Hematopoietic multipotent progenitor cell treated with erythropoietin and hydrocortisone succinate and interleukin-3 and kit ligand, for 17 days (in vitro differentiated cells): Measurements from ENCODE around the gene TRMT2A.

ENCODE experiments used
- DNase-seq: peaks from one replicate; pipeline ENCODE4 v3.0.0-alpha.2; 2015; ENCODE audit warnings: low spot score

The TRMT2A gene

DNA sequence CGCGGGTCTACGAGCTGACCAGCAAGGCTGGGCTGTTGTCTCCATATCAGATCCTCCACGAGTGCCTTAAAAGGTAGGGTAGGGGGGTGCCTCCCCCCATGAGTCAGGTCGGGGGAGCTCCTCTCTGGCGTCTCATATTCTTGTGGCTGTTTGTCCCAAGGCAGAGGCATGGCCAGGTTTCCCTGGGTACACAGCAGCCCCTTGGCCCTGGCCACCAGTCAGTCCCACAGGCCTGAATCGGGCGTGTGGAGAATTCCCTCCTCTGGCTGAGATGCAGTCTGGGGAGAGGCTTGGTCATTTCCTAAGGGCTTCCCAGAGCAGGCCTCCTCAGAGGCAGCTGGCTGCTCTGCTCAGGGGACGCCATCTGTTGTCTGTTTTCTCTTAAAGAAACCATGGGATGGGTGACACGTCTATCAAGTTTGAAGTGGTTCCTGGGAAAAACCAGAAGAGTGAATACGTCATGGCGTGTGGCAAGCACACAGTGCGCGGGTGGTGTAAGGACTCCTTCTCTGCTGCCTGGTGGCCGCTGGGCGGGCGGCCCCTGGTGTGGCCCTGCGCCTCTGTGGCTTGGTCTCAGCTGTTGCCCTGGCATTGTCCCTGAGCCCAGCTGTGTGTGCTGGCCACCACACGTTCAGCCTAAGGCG lies 10.7 kb downstream of the TRMT2A start:
- no peak for DNase-seq

DNA sequence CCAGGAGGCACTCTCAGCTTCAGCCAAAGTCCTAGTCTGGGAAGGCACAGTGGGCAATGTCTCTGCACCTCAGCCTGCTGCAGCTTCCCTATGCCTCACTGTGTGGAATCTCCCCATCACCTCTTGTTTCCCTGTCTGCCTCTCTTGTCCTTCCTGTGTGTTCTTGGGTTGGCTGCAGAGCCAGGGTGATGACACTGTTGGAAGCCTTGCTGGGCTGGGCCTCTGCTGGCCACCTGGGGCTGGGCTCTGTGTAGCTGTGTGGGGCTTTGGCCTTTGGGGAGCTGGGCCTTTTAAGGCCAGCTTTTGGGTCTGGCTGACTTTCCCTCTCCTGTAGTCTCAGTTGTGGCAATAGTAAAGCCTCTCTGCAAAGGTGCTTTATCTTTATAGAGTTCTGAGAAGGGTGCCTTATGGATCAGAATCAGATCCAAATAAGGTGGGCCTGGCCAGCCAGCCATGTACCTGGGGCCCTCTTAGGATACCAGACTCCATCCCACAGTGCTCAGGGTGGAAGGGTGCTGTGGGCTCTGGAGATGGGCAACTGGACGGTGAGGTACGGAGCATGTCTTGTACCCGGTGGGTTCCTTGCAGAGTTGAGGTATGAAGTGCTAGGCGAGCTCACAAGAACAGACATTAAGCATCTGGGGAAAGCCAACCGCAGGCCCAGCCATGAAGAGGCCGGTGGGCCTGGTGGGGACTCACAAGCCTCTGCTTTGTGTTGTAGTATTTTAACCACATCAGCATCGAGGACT lies 11.4 kb downstream of the TRMT2A start:
- DNase-seq: no peak

DNA sequence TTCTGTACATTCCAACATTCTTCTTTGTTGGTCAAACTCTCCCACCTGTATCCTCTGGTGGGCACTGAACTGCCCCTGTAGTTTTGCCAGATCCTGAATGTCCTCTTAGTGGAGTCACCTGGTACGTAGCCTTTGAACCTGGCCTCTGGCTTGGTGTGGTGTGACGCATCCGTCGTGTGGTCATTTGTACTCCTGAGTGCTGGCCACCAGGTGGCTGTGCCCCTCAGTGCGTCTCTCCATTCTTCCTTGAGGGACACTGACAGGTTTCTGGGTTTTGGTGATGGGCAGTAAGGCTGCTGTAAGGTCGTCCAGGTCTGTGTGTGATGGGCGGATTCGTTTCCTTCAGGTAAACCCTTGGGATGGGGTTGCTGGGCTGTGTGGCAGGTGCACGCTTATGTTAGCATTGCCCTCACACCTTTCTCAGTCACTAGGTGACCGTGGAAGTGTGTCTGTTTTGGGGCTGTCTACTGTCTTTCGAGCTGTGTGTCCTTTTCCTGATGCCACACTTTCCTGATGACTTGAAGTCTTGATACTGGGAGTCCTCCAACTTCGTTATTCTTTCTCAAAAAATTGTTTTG lies 14.7 kb downstream of the TRMT2A start:
- no peak for DNase-seq

DNA sequence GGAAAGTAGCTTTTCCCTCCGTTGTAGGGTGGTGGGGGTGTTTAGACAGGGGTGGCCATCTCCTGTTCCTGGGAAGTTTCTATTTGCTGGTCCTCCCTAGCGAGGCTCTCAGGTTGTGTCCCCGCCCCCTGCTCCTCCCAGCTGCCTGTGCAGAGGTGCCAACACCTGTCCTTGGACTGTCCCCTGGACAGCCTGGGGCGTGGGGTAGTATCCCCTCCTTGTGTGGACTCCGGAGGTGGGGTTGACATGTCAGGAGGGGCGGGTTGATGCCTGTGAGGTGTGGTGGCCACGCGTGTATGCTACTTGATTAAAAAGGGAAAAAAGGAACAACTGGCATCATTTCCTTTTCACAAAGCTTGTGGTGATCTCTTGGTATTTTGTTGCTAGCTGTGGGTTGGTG lies 15.4 kb downstream of the TRMT2A start:
- DNase-seq: no peak

DNA sequence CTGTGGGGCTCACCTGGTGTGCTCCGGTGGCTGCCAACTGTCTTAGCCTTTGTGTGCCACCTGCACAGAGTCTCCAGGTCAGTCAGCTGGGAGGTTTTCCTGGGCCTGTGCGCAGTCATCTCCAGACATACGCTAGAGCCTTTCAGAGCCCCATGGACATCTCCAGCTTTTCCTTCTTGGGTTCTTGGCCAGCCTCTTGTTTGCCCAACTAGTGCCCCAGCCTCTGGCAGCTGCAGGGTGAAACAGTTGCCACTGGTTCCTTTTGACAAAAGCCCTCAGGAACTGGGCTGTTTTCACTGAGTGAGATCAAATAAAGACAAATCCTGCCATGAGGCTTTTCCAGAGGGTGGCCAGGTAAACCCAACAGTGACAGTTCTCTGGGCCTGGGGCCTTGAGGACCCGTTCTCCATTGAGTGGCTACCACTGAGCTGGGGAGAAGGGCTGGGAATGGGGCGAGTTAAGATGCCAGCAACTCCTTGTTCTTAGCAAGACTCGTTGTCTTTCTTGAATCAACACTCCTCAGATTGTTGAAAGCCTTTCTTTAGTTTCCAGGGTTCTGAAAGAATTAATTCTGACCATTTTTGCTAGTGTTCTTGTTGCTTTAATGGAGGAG lies 17.8 kb downstream of the TRMT2A start:
- DNase-seq: no peak

DNA sequence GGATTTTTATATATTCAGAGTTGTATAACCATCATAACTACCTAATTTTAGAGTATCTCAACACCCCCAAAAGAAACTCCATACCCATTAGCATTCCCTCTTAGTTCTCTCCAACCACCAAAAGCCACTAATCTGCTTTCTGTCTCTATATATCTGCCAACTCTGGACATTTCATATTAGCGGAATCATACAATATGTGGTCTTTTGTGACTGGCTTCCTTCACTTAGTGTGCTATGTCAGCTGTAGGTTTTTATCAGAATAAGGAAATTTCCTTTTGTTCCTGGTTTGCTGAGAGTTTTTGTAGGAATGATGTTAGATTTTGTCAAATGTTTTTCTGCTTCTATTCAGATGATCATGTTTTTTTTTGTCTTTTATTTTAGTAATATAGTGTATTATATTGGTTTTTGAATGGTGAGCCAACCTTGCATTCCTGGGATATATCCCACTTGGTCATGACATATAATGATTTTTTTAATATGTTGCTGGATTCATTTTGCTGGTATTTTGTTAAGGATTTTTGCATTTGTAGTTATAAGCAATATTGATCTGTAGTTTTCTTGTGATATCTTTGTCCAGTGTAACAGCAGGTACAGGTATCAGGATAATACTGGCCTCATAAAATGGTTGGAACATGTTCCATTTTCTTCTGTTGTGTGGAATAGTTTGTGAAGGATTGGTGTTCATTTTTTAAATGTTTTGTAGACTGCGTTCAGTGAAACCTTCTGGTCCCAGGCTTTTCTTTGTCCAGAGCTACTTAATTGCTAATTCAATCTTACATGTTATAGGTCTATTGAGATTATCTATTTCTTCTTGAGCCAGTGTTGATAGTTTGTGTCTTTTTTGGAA lies 20.2 kb downstream of the TRMT2A start:
- DNase-seq: no peak

DNA sequence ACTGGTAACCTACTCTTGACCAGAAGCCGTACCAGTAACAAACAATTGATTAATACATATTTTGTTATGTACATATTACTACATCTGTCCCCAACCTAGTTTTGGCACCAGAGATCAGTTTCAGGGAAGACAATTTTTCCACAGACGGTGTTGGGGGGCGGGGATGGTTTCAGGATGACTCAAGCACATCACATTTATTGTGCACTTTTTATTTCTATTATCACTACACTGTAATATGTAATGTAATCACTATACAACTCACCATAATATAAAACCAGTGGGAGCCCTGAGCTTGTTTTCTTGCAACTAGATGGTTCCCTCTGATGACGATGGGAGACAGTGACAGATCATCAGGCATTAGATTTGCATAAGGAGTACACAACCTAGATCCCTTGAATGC lies 21.5 kb downstream of the TRMT2A start:
- no peak for DNase-seq

DNA sequence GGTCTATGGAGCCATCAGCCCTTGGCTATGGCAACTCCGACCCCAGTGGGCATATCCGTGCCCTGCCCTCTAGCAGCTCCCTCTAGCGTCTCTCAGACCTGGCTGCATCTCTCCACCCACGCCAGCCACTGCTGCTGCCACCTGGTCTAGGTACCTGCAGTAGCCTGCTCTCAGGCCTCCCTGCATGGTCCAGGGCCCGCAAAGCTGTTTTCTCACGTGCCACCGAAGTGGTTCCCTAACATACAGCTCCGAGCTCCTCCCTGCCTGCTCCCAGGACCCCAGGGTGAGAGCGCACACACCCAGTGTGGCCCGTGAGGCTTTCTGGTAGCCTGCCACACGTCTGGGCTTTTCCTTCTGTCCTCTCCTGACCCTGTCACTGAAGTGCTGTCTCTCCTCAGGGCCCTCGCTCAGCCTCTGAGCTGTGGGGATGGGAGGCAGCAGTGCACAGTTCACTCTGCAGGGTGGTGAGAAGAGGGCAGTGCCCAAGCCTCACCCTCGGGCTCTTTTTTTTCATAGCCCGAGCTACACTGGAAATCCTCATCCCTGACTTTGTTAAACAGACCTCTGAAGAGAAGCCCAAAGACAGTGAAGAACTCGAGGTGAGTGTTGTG lies 22.7 kb downstream of the TRMT2A start:
- DNase-seq: no peak

DNA sequence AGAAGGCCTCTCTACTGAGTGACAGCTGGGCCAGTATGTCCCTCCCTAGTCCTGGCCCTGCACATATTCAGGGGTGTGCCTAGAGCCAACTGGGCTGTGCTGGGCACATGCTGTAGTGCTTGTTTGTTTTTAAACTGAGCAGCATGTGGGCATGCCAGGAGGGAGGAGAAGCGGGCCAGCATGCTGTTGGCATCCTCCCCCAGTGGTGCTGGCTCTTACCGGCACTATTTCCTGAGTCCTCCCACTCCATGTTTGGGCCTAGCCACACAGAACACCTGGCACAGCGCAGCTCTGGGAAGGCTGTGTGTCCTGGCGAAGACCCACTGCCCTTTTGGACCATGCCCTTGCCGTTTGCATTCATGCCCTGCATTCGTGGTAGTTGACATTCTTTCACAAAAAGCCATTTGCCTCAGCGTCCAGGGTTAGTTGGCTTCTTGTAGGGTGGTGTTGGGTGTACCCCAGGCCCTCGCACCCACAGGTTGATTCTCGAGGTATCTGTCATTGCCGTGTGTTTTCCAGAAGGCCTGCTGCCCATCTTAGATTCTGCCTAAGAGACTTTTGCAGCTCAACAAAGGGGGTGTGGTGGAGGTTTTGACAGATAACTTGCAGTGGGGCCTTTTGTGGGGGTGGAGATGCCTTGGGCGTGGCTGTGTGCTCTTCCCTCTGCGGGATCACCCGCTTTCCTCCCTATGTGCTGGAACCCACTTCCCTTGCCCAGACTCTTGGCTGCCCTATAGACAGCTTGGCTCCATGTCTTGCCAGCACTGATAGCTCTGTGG lies 23.4 kb downstream of the TRMT2A start:
- no peak for DNase-seq

DNA sequence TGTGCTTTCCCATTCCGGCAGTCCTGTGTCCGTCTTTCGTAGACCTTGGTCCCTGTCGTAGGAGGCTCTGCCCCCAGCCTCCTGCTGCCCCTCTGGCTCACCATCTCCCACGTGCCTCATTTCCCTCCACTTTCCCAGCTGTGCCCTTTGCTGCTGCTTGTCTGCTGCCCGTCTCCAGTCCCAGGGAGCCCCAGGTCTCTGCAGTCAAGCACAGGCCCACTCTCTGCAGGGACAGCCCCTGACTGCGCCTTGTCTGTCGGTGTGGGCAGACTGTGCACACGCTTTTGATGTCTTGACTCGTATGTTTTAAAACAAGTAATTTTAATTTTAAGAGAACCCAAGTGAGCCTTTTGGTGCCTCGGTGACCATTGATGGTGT lies 24.6 kb downstream of the TRMT2A start:
- no peak for DNase-seq

DNA sequence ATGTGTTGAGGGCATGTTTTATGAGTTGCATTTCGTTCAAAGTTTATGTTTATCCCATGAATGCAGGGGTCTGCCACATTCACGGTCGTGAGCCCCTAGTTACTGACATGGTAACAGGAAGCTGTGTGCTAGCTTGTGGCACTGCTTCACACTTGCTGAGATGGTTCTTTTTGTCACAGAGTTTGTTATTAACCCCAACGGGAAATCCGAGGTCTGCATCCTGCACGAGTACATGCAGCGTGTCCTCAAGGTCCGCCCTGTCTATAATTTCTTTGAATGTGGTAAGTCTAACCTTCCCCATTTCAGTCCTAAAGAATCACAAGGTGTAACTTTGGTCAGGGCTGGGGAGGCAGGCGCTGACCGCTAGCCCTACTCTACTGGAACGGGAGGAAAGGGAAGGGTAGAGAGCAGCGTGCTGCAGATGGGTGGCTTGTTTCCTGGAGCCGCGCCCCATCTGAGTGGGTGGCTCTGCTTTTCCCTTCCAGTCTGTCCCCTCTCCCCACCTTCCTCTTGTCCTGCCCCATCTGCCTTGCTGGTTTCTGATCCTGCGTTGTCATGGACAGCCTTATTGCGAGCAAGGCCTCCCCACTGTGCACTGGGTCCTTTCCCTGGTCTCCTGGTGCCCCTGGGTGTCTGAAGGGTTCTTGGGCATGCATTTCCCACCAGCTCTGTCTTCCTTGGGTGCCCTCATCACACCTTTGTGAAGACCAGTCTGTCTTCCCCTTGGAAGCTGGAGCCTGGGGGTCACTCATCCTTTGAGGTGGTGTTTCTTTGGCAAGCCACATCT lies 25.1 kb downstream of the TRMT2A start:
- DNase-seq: no peak

DNA sequence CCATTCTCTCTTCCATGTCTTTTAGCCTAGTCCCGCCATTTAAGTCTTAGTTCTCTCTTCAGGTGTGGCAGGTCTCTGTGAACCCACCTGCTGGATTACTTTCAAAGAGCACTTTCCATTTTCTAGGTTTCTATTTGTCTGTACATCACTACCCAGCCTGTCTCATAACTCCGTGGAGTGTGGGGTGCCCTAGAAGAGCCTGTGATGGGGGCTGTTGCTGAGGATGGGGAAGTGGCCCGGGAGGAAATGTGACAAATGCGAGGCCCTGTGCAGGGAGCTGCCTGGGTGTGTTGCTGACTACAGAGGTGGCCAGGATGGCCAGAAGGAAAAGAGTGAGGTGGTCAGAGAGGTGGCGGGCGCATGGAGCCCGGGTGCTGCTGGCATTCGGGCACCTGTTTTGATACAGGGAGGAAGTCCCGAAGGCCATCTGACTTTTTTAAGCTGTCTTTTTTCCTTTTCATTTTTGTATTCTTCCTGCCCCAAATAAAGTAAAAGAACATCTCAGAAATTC lies 26.2 kb downstream of the TRMT2A start:
- DNase-seq: no peak

DNA sequence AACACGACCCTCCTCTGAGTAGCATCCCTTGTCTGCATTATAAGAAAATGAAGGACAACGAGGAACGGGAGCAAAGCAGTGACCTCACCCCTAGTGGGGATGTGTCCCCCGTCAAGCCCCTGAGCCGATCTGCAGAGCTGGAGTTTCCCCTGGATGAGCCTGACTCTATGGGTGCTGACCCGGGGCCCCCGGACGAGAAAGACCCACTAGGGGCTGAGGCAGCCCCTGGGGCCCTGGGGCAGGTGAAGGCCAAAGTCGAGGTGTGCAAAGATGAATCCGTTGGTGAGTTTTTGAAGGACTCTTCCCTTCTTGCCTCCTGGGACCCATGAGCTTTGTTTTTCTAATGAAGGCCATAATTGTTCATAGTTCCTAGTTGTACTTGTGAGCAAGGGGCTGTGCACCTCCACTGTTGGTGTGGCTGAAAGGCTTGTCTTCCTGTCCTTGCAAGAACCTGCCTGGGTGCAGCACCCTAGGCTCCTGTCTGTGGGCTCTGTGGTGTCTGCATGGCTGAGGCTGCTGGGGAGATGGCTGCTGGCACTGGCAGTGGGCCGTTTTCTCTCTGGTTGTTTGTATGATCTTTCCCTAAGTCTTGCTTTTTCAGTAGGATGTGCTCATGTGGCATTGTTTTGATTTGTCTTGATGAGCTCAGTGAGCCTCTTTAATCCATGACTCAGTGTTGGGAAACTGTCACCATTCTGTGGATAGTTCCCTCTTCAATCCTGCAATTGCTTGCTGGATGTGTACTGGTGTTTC lies 26.9 kb downstream of the TRMT2A start:
- DNase-seq: no peak

DNA sequence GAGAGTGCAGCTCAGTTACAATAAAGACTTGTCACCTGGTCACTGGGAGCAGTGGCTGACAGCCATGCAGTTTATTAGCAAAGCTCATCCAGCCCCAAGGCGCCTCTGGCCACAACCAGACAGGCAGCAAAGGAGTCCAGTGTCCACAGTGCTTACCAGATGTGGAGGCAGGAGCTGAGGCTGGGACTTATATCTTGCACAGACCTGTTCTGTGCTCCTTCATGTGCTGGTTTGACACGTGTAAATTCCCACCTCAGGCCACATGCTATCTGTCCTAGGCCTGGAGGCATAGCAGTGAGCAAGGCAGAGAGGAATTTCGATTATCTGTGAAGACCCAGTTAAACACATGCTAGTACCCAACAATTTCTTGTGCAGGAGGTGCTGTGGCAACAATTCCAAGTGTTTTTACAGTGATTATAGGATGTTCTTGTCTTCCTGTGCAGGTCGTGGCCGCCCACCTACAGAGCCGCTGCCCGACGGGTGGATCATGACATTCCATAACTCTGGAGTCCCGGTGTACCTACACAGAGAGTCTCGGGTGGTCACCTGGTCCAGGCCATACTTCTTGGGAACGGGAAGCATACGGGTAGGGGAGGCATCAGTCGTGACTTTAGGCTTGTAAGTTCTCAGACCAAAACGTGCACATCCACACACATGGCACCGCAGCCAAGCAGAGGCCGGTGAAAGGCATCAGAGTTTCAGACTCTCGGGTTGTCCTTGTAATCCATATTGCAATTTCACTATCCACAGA lies 27.6 kb downstream of the TRMT2A start:
- no peak for DNase-seq

DNA sequence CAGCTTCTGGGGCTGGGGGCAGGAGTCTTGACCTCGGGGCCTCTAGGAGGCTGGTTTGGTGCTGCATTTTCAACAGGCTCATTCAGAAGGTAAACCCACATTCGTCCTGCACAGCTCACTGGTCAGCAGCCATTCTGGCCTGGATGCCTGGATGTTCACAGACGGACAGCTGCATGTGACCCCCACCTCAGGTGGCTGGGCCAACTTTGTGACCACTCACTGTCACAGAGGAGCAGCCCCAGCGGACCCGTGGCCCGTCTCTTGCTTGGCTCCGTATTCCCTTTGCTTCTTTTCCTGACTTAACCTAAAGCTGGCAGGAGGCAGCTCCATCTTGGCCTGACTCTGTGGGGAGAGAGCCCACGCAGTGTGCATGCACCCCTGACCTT lies 28.8 kb downstream of the TRMT2A start:
- DNase-seq: no peak

DNA sequence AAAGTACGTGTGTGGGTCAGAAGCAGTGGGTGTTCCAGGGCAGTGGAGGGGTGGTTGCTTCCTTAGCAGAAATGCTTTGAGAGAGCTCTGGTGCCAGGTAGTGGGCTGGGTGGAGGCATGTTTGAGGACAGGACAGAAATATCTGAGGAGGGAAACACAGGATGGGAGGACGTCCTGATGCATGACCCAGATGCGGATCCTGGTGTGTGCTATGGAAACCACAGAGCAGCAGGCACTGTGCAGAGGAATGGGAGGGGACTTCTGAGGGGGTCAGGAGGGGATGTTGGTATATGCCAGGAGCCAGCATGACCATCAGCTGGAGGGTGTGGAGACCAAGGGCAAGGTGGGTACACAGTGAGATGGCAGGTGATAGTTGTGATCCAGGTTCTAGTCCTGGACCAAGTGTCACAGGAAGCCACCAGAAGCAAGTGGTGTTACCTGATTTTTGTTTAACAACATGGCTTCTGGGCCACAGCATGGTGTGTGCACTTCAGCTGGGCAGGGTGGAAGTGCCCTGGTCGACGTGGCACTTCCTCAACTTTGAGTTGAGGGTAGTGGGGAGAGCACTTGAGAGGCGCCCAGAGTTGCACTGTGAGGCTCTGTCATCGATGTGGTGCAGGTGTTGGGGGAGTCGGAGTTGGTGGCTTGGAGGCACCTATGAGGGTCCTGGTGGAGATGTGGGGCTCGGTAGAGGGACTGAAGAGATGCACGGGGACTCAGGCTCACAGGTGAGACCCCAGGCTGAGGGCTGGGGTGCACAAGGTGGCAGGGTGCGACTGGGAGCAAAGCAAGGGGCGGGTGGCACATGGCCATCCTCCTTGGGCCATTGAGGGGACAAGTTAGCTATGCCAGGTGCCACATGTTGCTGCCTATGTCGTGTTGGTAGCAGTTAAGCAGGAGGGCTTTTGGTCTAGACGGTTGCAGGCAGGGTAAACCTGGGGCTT lies 29.4 kb downstream of the TRMT2A start:
- DNase-seq: no peak

DNA sequence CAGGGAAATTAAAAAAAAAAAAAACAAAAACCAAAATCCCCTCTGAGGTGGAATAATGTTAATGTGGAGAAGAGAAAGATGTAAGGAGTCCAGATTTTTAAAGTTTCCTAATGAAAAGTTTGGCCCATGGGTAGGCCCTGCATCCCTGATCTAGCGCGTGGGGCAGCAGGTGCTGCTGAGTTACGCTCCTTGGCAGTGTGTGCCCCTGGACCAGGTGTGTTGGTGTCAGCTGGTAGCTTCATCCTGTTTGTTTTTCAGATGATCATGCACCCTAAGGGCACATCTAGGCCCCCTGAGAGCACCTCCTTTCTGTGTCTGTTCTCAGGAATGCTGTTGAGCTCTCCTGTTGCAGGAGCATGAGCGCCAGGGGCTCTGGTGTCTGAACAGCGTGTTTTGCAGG lies 30.3 kb downstream of the TRMT2A start:
- no peak for DNase-seq
